GM12872 (cell line): Measurements from ENCODE around the gene BUD31.

ENCODE experiments used
- TF ChIP-seq, protein P1 (sequence below): IDR thresholded peaks from 3 replicates; pipeline ENCODE4 v1.5.1; 2011; ENCODE audit warnings: low read depth, mild to moderate bottlenecking, low read length, moderate library complexity; ENCODE audit not compliant: insufficient read depth

BUD31 gene

GRCh38 chr7:99397297-99397983 lies 11.3 kb upstream of the BUD31 start:
- TF ChIP-seq, protein P1, sequence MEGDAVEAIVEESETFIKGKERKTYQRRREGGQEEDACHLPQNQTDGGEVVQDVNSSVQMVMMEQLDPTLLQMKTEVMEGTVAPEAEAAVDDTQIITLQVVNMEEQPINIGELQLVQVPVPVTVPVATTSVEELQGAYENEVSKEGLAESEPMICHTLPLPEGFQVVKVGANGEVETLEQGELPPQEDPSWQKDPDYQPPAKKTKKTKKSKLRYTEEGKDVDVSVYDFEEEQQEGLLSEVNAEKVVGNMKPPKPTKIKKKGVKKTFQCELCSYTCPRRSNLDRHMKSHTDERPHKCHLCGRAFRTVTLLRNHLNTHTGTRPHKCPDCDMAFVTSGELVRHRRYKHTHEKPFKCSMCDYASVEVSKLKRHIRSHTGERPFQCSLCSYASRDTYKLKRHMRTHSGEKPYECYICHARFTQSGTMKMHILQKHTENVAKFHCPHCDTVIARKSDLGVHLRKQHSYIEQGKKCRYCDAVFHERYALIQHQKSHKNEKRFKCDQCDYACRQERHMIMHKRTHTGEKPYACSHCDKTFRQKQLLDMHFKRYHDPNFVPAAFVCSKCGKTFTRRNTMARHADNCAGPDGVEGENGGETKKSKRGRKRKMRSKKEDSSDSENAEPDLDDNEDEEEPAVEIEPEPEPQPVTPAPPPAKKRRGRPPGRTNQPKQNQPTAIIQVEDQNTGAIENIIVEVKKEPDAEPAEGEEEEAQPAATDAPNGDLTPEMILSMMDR = no peak

- TF ChIP-seq, protein P1 = no peak
Observed at GRCh38 chr7:99398891-99399445, 9.8 kb upstream of the BUD31 start.

- TF ChIP-seq, protein P1 = no peak
Observed at GRCh38 chr7:99399597-99399996, 9.2 kb upstream of the BUD31 start.

DNA sequence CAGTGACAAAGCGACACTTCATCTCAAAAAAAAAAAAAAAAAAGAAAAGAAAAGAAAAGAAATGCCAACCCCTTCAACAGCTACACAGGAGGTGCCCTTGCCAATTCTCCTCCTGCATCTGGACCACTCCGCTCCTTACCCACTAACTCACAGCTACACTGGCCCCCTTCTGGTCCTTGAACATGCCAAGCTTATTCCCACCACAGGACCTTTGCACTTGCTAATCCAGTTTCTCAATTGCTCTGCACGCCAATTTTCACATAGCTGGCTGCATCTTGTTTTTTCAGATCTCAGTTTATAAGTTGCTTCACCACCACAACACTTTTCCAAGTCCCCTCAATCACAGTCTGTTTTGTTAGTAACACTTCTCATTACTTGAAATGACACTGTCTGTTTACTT lies 5.9 kb upstream of the BUD31 start:
- TF ChIP-seq, protein P1 = no peak

DNA sequence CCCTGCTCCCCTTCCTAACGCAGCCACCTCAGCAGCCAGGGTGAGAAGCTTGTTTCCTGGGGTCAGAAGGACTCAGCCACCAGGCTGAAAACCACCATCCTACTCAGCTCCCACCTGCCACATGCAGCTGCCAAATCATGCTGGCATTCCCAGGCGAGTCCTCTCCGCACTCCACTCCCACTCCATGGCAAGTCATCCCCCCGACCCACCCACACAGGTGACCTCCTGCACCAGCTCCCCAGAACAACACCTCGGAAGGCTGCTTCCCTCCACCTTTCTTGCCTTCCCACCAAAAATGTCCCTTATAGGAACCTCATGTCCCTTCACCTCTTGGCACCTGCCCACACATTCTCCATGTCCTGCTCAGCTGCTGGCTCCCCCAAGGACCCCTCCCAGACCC lies 5.0 kb upstream of the BUD31 start:
- TF ChIP-seq, protein P1 = no peak

- TF ChIP-seq, protein P1 = no peak
Observed at GRCh38 chr7:99404235-99404976, 4.4 kb upstream of the BUD31 start.

GRCh38 chr7:99404977-99405320 lies 3.8 kb upstream of the BUD31 start:
- TF ChIP-seq, protein P1 = no peak
